Neutrophil (primary cell): ENCODE results near the gene PPME1.

Source experiments
- H3K27ac ChIP-seq: fragments of 200-600 bp; sonication (generic); 2 replicates; pipeline ENCODE4 v1.5.1; 2016; ENCODE audit warnings: mild to moderate bottlenecking, moderate library complexity
- H3K27me3 ChIP-seq: fragments of 200-600 bp; sonication (generic); 2 replicates; pipeline ENCODE4 v1.6.0; 2016; ENCODE audit warnings: mild to moderate bottlenecking
- H3K36me3 ChIP-seq: fragments of 200-600 bp; sonication (generic); 2 replicates; pipeline ENCODE4 v1.5.1; 2017
- H3K4me1 ChIP-seq, 2 experiments: fragments of 200-600 bp in 1 of 2; sonication (generic) in 1 of 2; 1 replicate in 1 of 2; 2 replicates in 1 of 2; pipeline versions ENCODE4 v1.5.1 to v1.6.1; 2013 to 2016; ENCODE audit warnings: low read depth in 1 of 2, low read length in 1 of 2, mild to moderate bottlenecking in 1 of 2, moderate library complexity in 1 of 2; ENCODE audit not compliant: control insufficient read depth in 1 of 2, insufficient read depth in 1 of 2
- H3K4me3 ChIP-seq, 2 experiments: fragments of 200-600 bp in 1 of 2; sonication (generic) in 1 of 2; 1 replicate in 1 of 2; 2 replicates in 1 of 2; pipeline ENCODE4 v1.5.1; 2013 to 2016; ENCODE audit warnings: low read depth in 1 of 2, low read length in 1 of 2, mild to moderate bottlenecking in 1 of 2, moderate library complexity in 1 of 2
- H3K9me3 ChIP-seq: fragments of 200-600 bp; sonication (generic); 2 replicates; pipeline ENCODE4 v1.5.1; 2016
- CTCF ChIP-seq: fragments of 200-600 bp; sonication (generic); IDR thresholded peaks from 2 replicates; pipeline ENCODE4 v1.5.1; 2016; ENCODE audit warnings: antibody characterized with exemption

PPME1 gene

GRCh38 chr11:74226907-74227306, 55.8 kb downstream of the PPME1 start:
- H3K9me3 ChIP-seq, result no peaks in the 10 kb centered on the region
- no peak overlapping the region for H3K27ac ChIP-seq
- H3K4me1 ChIP-seq, result no peaks in the 10 kb centered on the region
- no peak overlapping the region for H3K4me3 ChIP-seq
- H3K36me3 ChIP-seq, result peaks cover 18% of the 10 kb centered on the region
- no peak for TF ChIP-seq CTCF
- H3K27me3 ChIP-seq, result no peaks in the 10 kb centered on the region

GRCh38 chr11:74232311-74232950, 61.3 kb downstream of the PPME1 start:
- H3K27ac ChIP-seq, result no peak overlapping the region
- H3K4me1 ChIP-seq, result no peaks in the 10 kb centered on the region
- H3K4me3 ChIP-seq, result no peak overlapping the region
- no peaks in the 10 kb centered on the region for H3K9me3 ChIP-seq
- no peak for TF ChIP-seq CTCF
- peaks cover 35% of the 10 kb centered on the region for H3K36me3 ChIP-seq
- no peaks in the 10 kb centered on the region for H3K27me3 ChIP-seq

GRCh38 chr11:74233683-74234082, 62.6 kb downstream of the PPME1 start:
- peaks cover 37% of the 10 kb centered on the region for H3K36me3 ChIP-seq
- no peak for TF ChIP-seq CTCF
- no peak overlapping the region for H3K4me3 ChIP-seq

GRCh38 chr11:74235121-74235520, 64.0 kb downstream of the PPME1 start:
- H3K36me3 ChIP-seq, result peaks cover 41% of the 10 kb centered on the region
- TF ChIP-seq CTCF, result no peak
- no peak overlapping the region for H3K27ac ChIP-seq
- no peaks in the 10 kb centered on the region for H3K4me1 ChIP-seq
- no peaks in the 10 kb centered on the region for H3K9me3 ChIP-seq
- no peaks in the 10 kb centered on the region for H3K27me3 ChIP-seq
- H3K4me3 ChIP-seq, result no peak overlapping the region

More at GRCh38 chr11:74233683-74234082, 62.6 kb downstream of the PPME1 start:
- H3K27me3 ChIP-seq, result no peaks in the 10 kb centered on the region
- H3K9me3 ChIP-seq, result no peaks in the 10 kb centered on the region
- H3K4me1 ChIP-seq, result no peaks in the 10 kb centered on the region
- no peak overlapping the region for H3K27ac ChIP-seq

- no peak for TF ChIP-seq CTCF
- Histone ChIP-seq H3K9me3 (no peaks in the 10 kb centered on the region), H3K27me3 (no peaks in the 10 kb centered on the region), H3K36me3 (peaks cover 35% of the 10 kb centered on the region), H3K27ac (no peak overlapping the region), H3K4me1 (no peaks in the 10 kb centered on the region), H3K4me3 (no peak overlapping the region)
These were observed 66.5 kb downstream of the PPME1 start for GRCh38 chr11:74237541-74237940.

- H3K4me1 ChIP-seq, result no peaks in the 10 kb centered on the region
- TF ChIP-seq CTCF, result no peak
- no peaks in the 10 kb centered on the region for H3K9me3 ChIP-seq
- no peak overlapping the region for H3K27ac ChIP-seq
- no peaks in the 10 kb centered on the region for H3K27me3 ChIP-seq
- H3K36me3 ChIP-seq, result peaks cover 35% of the 10 kb centered on the region
- H3K4me3 ChIP-seq, result no peak overlapping the region
These were observed 67.2 kb downstream of the PPME1 start for GRCh38 chr11:74238243-74238642.
